ENCODE measurements around the gene LAMC1. TPM values are rescaled to one million over a fixed set of nuclear protein-coding genes. Genes with fewer than 3 reads are reported as not detected.

The LAMC1 gene
- total and polyA plus RNA-seq, 2 of the 4 experiments (the other 2 are of a cell fraction), result 249 to 394 TPM

DNA sequence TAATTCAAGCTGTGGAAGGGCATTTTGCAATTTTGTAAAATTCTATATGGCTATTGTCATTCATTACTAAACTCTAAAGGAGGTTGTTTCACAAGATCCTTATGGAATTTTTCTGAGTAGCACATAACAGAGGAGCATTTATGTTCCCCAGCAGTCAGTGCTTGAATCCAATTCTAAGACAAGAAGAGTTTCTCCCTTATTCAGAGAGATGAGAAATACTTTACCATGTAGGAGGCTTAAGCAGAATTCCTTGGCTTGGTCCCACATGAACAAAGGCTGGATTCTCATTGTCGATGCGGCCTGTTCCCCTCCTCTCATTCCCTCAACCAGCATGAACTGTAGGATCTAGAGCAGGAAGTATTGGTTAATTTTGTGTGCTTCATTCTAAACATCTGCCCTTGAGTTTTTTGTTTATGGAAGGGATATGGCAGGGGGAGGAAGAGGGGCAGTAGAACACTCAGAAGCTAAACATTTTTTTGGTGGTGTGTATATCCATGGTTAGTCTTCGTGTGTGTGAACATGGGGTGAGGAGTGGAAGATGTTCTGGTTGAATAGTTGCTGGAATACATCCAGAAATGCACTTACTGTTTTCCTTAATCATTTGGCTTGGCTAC, 74.3 kb downstream of the LAMC1 start (continued):
- no peak for TF ChIP-seq FOS (IDR thresholded peaks at IDR 0.05; ENCODE audit: low read depth, low read length)

- ChIA-PET POLR2A (ENCODE audit: unreplicated experiment) (no interaction called here), CTCF (no interaction called here)
- Histone ChIP-seq H3K9me1 (ENCODE audit: insufficient read depth, low read length) (peaks cover 37% of the 10 kb centered on the region), H2BK15ac (ENCODE audit: low read depth, low read length) (peak overlapping the region; percentile 24; the same call in 1 of the 3 replicates), H3K9me3 (ENCODE audit: control insufficient read depth, insufficient read depth, low read length) (no peaks in the 10 kb centered on the region), H3K56ac (ENCODE audit: extremely low read depth, insufficient read depth, low read length) (no peak overlapping the region), H4K5ac (ENCODE audit: low read depth, low read length) (peak overlapping the region; percentile 60), H3K4ac (ENCODE audit: low read depth, low read length) (peak overlapping the region; percentile 46), H3K27ac (ENCODE audit: insufficient read depth, low read length) (peak overlapping the region; percentile 92), H4K20me1 (ENCODE audit: insufficient read depth, low read length) (peaks cover 78% of the 10 kb centered on the region), H3K4me2 (ENCODE audit: low read depth, low read length) (peak overlapping the region; percentile 88), H3K79me1 (ENCODE audit: low read depth in 1 of 2, low read length in 2 of 2) (peaks cover 26 to 86% of the 10 kb centered on the region in 2 experiments), H3K27me3 (ENCODE audit: control insufficient read depth, insufficient read depth, low read length) (no peaks in the 10 kb centered on the region), H2AFZ (replicated peaks; ENCODE audit: low read length, poor library complexity) (no peak overlapping the region), H3K23ac (ENCODE audit: low read depth, low read length) (peak overlapping the region; percentile 13; the same call in 1 of the 2 replicates), H2AK5ac (ENCODE audit: low read depth, low read length) (peak overlapping the region; percentile 74; the same call in 1 of the 2 replicates), H3K9ac (ENCODE audit: low read depth, low read length) (0 out of 2 replicates have a peak overlapping the region, but pooled peaks have one; percentile 31), H3K18ac (ENCODE audit: low read depth, low read length) (peak overlapping the region; percentile 89), H3K4me3 (ENCODE audit: insufficient read depth, low read depth, low read length) (no peak overlapping the region), H2BK120ac (ENCODE audit: low read depth, low read length) (peak overlapping the region; percentile 36; the same call in 1 of the 2 replicates), H4K8ac (ENCODE audit: low read depth in 2 of 2, low read length in 2 of 2) (peak overlapping the region in 1 of 2 experiments; percentile 34; a peak in 2 of 4 replicates), H3K36me3 (ENCODE audit: control insufficient read depth, insufficient read depth, low read length) (peaks cover 6% of the 10 kb centered on the region), H2BK20ac (ENCODE audit: low read depth, low read length) (peak overlapping the region; percentile 28; the same call in 1 of the 2 replicates), H2AK9ac (replicated peaks; ENCODE audit: low read depth, low read length, poor library complexity) (no peak overlapping the region), H2BK5ac (ENCODE audit: low read depth, low read length, poor library complexity, severe bottlenecking) (peak overlapping the region; percentile 99), H3K14ac (replicated peaks; ENCODE audit: low read depth, low read length) (peak overlapping the region; percentile 34; the same call in 1 of the 2 replicates), H4K91ac (ENCODE audit: insufficient read depth, low read depth, low read length) (no peak overlapping the region), H3K4me1 (ENCODE audit: control insufficient read depth, insufficient read depth, low read length) (peaks cover 29% of the 10 kb centered on the region)
- ATAC-seq (ENCODE audit: low read depth), result no peak
- in situ Hi-C loops (cut with MboI; ENCODE audit: low sequenced_read_pairs) (no loop called here), intact Hi-C loops (cut with micrococcal nuclease) (loop anchor here (5.0 kb wide), 1 partner anchor 36 kb away; no protein-coding TSS in a partner anchor), dilution Hi-C loops (cut with HindIII; ENCODE audit: low sequenced_read_pairs, unreplicated experiment) (no loop called here)
- BruUV-seq (replicated peaks), result no TSS peak
- WGBS, 2 experiments (ENCODE audit: extremely low coverage in 2 of 2, insufficient read length in 1 of 2), result no CpG with 5 or more reads among the region's 2 CpGs
- DNase-seq, result no peak
- no peak for TF ChIP-seq CHD1 (IDR thresholded peaks at IDR 0.05; ENCODE audit: low read depth, low read length)
- TF ChIP-seq, protein P1, sequence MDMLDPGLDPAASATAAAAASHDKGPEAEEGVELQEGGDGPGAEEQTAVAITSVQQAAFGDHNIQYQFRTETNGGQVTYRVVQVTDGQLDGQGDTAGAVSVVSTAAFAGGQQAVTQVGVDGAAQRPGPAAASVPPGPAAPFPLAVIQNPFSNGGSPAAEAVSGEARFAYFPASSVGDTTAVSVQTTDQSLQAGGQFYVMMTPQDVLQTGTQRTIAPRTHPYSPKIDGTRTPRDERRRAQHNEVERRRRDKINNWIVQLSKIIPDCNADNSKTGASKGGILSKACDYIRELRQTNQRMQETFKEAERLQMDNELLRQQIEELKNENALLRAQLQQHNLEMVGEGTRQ (IDR thresholded peaks at IDR 0.05; ENCODE audit: low read depth, low read length), result no peak
- TF ChIP-seq MAFK (IDR thresholded peaks at IDR 0.05; ENCODE audit: low read depth, low read length), result no peak
- no peak for TF ChIP-seq RAD21 (IDR thresholded peaks at IDR 0.05; ENCODE audit: low read length)
- TF ChIP-seq MXI1 (IDR thresholded peaks at IDR 0.05; ENCODE audit: borderline replicate concordance, low read depth, low read length), result no peak
- no peak for TF ChIP-seq NFE2L2 (IDR thresholded peaks at IDR 0.05; ENCODE audit: low read depth, low read length)
- TF ChIP-seq FOS (IDR thresholded peaks at IDR 0.05; ENCODE audit: low read depth, low read length), result no peak
- no peak for TF ChIP-seq CEBPB (IDR thresholded peaks at IDR 0.05; ENCODE audit: low read depth, low read length)
- TF ChIP-seq RFX5 (IDR thresholded peaks at IDR 0.05; ENCODE audit: low read depth, low read length), result no peak
- TF ChIP-seq CTCF (conservative IDR thresholded peaks at IDR 0.05; ENCODE audit: low read depth, low read length), result no peak
- TF ChIP-seq MAZ (IDR thresholded peaks at IDR 0.05; ENCODE audit: borderline replicate concordance, low read depth, low read length), result no peak
- TF ChIP-seq BHLHE40 (IDR thresholded peaks at IDR 0.05; ENCODE audit: low read depth, low read length), result no peak
Measured at GRCh38 chr1:183098317-183098716, 75.1 kb downstream of the LAMC1 start.

All from IMR-90 (cell line).